K562 (cell line): ENCODE data around the gene TRAF3IP3. TPM values are rescaled to one million over a fixed set of nuclear protein-coding genes. Genes with fewer than 3 reads are reported as not detected.
A peak's percentile ranks its signal among the peaks of the same experiment; 100 is the strongest.

Experiments used
- ATF1 ChIP-seq, 2 experiments: fragments of 450-650 bp in 1 of 2; IDR thresholded peaks; 2 replicates each; pipeline ENCODE4 v1.6.1; 2016; ENCODE audit warnings: missing compliant biosample characterization in 1 of 2, missing genetic modification characterization in 1 of 2
- ATF2 ChIP-seq: sonication (generic); formaldehyde crosslinking; IDR thresholded peaks from 2 replicates; pipeline ENCODE4 v1.8.1; 2022; ENCODE audit warnings: missing genetic modification reagents
- CCAR2 ChIP-seq: fragments of 200-400 bp; formaldehyde crosslinking; IDR thresholded peaks from 2 replicates; pipeline ENCODE4 v1.6.1; 2017; ENCODE audit warnings: mild to moderate bottlenecking, low read depth, low read length
- EHMT2 ChIP-seq: fragments of 450-650 bp; IDR thresholded peaks from 2 replicates; pipeline ENCODE4 v1.6.1; 2018; ENCODE audit warnings: antibody characterized with exemption
- ESRRA ChIP-seq: fragments of 450-650 bp; IDR thresholded peaks from 2 replicates; pipeline ENCODE4 v1.6.1; 2014; ENCODE audit warnings: low read depth, mild to moderate bottlenecking, moderate library complexity, borderline replicate concordance
- HDGF ChIP-seq: fragments of 450-650 bp; IDR thresholded peaks from 2 replicates; pipeline ENCODE4 v1.6.1; 2016
- HMGN3 ChIP-seq: IDR thresholded peaks from 2 replicates; pipeline ENCODE4 v1.6.1; 2011; ENCODE audit warnings: borderline replicate concordance, low read depth, mild to moderate bottlenecking, mixed read lengths, low read length; ENCODE audit not compliant: insufficient read length; ENCODE audit errors: extremely low read depth
- HNRNPH1 ChIP-seq: fragments of 200-400 bp; formaldehyde crosslinking; optimal IDR thresholded peaks from 2 replicates; pipeline ENCODE3; 2017; ENCODE audit warnings: low read depth, mild to moderate bottlenecking, low read length, moderate library complexity
- HSF4 ChIP-seq: fragments of 250-450 bp; sonication (Bioruptor Pico); IDR thresholded peaks from 2 replicates; pipeline ENCODE4 v2.1.2; 2022; ENCODE audit warnings: mild to moderate bottlenecking, moderate library complexity, borderline replicate concordance
- MAFG ChIP-seq: fragments of 450-650 bp; conservative IDR thresholded peaks from 2 replicates; pipeline ENCODE4 v1.6.1; 2016; ENCODE audit warnings: missing genetic modification characterization, missing compliant biosample characterization
- NR2C1 ChIP-seq, 2 experiments: fragments of 450-650 bp; IDR thresholded peaks; 2 replicates each; pipeline ENCODE4 v1.6.1; 2017; ENCODE audit warnings: mild to moderate bottlenecking in 2 of 2, antibody characterized with exemption in 1 of 2, inconsistent platforms in 1 of 2, missing compliant biosample characterization in 1 of 2, missing genetic modification characterization in 1 of 2
- NR2F6 ChIP-seq: fragments of 450-650 bp; formaldehyde crosslinking; IDR thresholded peaks from 2 replicates; pipeline ENCODE4 v1.4.0; 2020; ENCODE audit warnings: mild to moderate bottlenecking
- PTRF ChIP-seq: fragments of 450-650 bp; IDR thresholded peaks from 2 replicates; pipeline ENCODE4 v1.6.1; 2016; ENCODE audit warnings: mild to moderate bottlenecking, missing genetic modification characterization, missing compliant biosample characterization
- SFPQ ChIP-seq: fragments of 200-400 bp; formaldehyde crosslinking; IDR thresholded peaks from 2 replicates; pipeline ENCODE4 v1.6.1; 2017; ENCODE audit warnings: mild to moderate bottlenecking, low read depth, low read length, moderate library complexity
- STAG1 ChIP-seq: sonication (generic); formaldehyde crosslinking; IDR thresholded peaks from 2 replicates; pipeline ENCODE4 v1.5.0; 2020; ENCODE audit warnings: missing genetic modification reagents, borderline replicate concordance
- ZBTB8A ChIP-seq: fragments of 450-650 bp; IDR thresholded peaks from 2 replicates; pipeline ENCODE4 v1.6.1; 2018; ENCODE audit warnings: mild to moderate bottlenecking, moderate library complexity; ENCODE audit not compliant: partially characterized antibody
- ZNF143 ChIP-seq: sonication (generic); formaldehyde crosslinking; IDR thresholded peaks from 2 replicates; pipeline ENCODE4 v1.9.0; 2022; ENCODE audit warnings: mild to moderate bottlenecking, missing genetic modification reagents
- ZNF431 ChIP-seq: sonication (generic); formaldehyde crosslinking; IDR thresholded peaks from 2 replicates; pipeline ENCODE4 v1.8.0; 2022; ENCODE audit warnings: mild to moderate bottlenecking, missing genetic modification reagents
- ZNF57 ChIP-seq: fragments of 450-650 bp; formaldehyde crosslinking; IDR thresholded peaks from 2 replicates; pipeline ENCODE4 v1.4.0; 2020; ENCODE audit warnings: mild to moderate bottlenecking, moderate library complexity
- ZNF695 ChIP-seq: fragments of 450-650 bp; formaldehyde crosslinking; IDR thresholded peaks from 2 replicates; pipeline ENCODE4 v1.4.0; 2020; ENCODE audit warnings: mild to moderate bottlenecking, moderate library complexity
- polyA plus RNA-seq, 8 experiments: library from polyadenylated mRNA; depleted of rRNA in 4 of 8; stranded (reverse) in 5 of 8; unstranded in 3 of 8; fragments of >200 nt; fragmentation: Nextera tagmentation in 2 of 8; fragmentation: Illumina TruSeq in 1 of 8; extraction: Ambion mirVana in 2 of 8; extraction: Trizol in 1 of 8; gene quantifications; 2 replicates each; pipeline versions ENCODE4 v1.2.1 to v1.2.3, GENCODE V29; 2011 to 2014; ENCODE audit warnings: inconsistent platforms in 1 of 8, missing spikeins in 1 of 8
- total RNA-seq, 7 experiments: library from RNA; depleted of rRNA in 6 of 7; stranded (reverse); fragments of >200 nt in 6 of 7; fragmentation: Illumina TruSeq in 2 of 7; extraction: Trizol in 2 of 7; gene quantifications; 2 replicates each; pipeline versions ENCODE4 v1.2.1 to v1.2.3, GENCODE V29; 2011 to 2021; ENCODE audit warnings: low replicate concordance in 1 of 7
- TF ChIP-seq, protein P1 (sequence below): fragments of 250-450 bp; sonication (Bioruptor Pico); IDR thresholded peaks from 2 replicates; pipeline ENCODE4 v1.9.0; 2021; ENCODE audit warnings: mild to moderate bottlenecking

TRAF3IP3 gene
- total and polyA plus RNA-seq, 9 of the 15 experiments (the other 6 are each of a cell fraction or from before 2014, with no cell fraction given), result 0.06 to 1.1 (median 0.31) TPM

GRCh38 chr1:209827384-209828262 is 71.8 kb downstream of the TRAF3IP3 start, which contains the start of gene UTP25 (continued):
- TF ChIP-seq HDGF (peak; percentile 78; the same call in 1 of the 2 replicates), ZNF143 (no peak), EHMT2 (peak; percentile 44; the same call in 1 of the 2 replicates), STAG1 (no peak; the same call in 1 of the 2 replicates), NR2F6 (no peak), NR2C1 (IDR thresholded peaks at IDR 0.05) (no peak; the same call in 1 of the 2 replicates), NR2C1 (tag; IDR thresholded peaks at IDR 0.05) (0 out of 2 replicates have a peak, but pooled peaks have one; percentile 31), CCAR2 (no peak), ESRRA (peak; percentile 60; the same call in 1 of the 2 replicates), ZNF57 (no peak), PTRF (no peak), ATF2 (CRISPR knock-in tag) (no peak), HNRNPH1 (no peak), ZBTB8A (no peak), SFPQ (no peak), ATF1 (CRISPR knock-in tag; IDR thresholded peaks at IDR 0.05) (no peak), ATF1 (tag; IDR thresholded peaks at IDR 0.05) (peak; percentile 85), MAFG (tag) (no peak), ZNF431 (no peak; the same call in 1 of the 2 replicates), HSF4 (no peak), ZNF695 (CRISPR knock-in tag) (no peak), HMGN3 (no peak)
- TF ChIP-seq, protein P1, sequence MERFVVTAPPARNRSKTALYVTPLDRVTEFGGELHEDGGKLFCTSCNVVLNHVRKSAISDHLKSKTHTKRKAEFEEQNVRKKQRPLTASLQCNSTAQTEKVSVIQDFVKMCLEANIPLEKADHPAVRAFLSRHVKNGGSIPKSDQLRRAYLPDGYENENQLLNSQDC (CRISPR knock-in tag), result no peak
